GM20000 (cell line): ENCODE measurements around the gene SGK1.
"Not testable (repeated sequence)": the region's sequence is repeated elsewhere in the genome, so short reads cannot be mapped to it uniquely, and the experiment has no call there.

ENCODE experiments used
- DNase-seq: peaks from one replicate; pipeline ENCODE4 v3.0.0; 2012; ENCODE audit warnings: low spot score
- TF ChIP-seq, protein P1 (sequence below): IDR thresholded peaks from 2 replicates; pipeline ENCODE4 v1.5.1; 2012; ENCODE audit warnings: mild to moderate bottlenecking, control low read depth; ENCODE audit errors: extremely low read depth, missing control alignments

Gene SGK1

DNA sequence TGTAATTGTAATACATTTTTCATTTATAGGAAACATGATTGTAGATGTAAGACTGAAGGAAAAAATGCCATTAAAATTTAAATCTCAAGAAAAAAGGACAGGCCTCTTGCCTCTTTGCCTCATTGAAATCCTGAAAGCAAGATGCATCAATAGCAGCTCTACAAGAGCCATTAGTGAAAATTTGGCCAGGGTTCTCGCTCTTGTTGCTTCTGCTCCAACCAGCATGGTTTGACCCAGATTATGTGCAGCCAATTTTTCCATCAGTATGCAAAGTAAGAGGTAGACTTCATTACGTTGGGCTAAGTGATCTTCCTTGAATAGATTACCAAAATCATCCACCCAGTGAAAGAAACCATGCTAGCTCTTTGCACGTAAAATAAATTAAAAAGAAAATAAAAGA lies 106.6 kb downstream of the SGK1 start:
- no peak for DNase-seq
- TF ChIP-seq, protein P1, sequence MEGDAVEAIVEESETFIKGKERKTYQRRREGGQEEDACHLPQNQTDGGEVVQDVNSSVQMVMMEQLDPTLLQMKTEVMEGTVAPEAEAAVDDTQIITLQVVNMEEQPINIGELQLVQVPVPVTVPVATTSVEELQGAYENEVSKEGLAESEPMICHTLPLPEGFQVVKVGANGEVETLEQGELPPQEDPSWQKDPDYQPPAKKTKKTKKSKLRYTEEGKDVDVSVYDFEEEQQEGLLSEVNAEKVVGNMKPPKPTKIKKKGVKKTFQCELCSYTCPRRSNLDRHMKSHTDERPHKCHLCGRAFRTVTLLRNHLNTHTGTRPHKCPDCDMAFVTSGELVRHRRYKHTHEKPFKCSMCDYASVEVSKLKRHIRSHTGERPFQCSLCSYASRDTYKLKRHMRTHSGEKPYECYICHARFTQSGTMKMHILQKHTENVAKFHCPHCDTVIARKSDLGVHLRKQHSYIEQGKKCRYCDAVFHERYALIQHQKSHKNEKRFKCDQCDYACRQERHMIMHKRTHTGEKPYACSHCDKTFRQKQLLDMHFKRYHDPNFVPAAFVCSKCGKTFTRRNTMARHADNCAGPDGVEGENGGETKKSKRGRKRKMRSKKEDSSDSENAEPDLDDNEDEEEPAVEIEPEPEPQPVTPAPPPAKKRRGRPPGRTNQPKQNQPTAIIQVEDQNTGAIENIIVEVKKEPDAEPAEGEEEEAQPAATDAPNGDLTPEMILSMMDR = no peak

DNA sequence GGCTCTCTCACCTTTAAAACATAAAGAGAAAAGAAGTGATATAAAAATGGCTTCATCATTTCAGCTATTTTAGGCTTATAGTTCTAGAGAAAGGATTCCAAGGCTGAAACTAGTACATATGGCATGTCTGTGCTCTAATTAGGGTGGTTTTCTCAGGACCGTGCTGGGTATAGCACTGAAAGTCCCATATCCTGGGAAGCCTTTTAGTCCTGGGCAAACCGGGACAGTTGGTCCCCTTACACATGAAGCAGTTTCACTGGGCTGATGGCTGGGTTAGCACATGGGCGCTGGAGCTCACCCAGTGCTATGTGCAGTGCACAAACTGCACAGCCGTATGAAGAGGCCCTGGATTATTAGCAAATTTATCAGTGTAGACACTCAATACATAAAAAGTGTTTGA lies 110.5 kb downstream of the SGK1 start:
- no peak for DNase-seq
- TF ChIP-seq, protein P1 = no peak

DNA sequence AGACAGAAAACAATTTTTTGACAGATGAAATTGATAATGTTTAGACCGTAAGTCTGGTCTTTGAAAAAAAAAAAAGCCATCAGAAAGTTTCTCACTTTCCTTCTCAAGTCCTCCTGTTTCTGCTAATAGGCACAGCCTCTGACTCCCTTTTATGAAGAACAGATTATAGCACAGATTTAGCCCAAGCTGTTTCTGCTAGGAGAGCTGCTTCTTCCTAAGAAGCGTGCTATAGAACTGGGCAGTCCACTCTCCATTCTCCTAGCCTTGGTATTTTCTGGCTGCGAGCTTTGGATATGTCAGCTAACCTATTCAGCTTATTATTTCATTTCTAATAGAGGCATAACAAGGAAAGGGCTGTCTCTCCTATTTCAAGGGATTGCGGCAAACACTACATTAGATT lies 112.5 kb downstream of the SGK1 start:
- DNase-seq = no peak
- TF ChIP-seq, protein P1 = no peak

DNA sequence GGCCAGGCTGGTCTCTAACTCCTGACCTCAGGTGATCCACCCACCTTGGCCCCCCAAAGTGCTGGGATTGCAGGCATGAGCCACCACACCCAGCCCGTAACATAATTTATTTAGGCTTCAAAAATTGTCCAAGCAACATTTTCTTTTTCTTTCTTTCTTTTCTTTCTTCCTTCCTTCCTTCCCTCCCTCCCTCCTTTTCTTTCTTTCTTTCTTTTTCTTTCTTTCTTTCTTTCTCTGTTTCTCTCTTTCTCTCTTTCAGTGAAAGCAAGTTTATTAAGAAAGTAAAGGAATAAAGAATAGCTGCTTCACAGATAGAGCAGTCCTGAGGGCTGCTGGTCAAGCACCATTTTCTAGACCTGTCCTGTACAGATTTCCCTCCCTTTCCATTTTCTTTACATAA lies 113.2 kb downstream of the SGK1 start:
- DNase-seq = not testable (repeated sequence)

DNA sequence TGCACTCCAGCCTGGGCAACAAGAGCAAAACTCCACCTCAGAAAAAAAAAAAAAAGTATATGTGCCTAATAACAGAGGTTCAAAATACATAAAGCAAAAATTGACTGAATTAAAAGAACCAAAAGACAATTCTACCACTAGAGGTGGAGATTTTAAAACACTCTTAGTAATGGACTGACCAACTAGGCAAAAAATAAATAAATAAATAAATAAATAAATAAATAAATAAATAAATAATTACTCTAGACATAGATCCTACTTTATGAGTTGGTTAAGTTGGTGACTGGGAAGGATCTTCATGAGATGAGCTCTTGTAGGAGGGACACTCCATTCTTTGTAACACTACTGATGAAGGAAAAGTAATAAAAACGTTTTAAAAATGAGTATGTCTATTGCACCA lies 113.9 kb downstream of the SGK1 start:
- TF ChIP-seq, protein P1 = no peak
- no peak for DNase-seq

DNA sequence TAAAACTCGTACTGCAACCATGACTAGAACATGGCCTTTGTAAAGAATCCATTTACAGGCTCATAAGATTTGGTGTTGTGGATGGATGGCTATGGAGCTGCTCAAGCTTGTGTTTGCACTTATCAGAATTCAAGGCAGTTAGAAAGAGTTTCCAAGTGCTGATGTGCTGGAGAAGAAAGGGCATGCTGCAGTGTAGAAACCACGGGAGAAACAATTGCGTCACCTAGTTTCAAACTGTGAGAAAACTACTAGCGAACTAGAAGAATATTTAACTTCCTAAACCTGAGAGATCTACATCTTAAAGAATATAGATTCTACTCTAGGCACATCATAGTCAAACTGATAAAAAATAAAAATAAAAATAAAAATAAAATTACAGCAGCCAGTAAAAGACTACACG lies 116.2 kb downstream of the SGK1 start:
- no peak for DNase-seq
- TF ChIP-seq, protein P1 = no peak

DNA sequence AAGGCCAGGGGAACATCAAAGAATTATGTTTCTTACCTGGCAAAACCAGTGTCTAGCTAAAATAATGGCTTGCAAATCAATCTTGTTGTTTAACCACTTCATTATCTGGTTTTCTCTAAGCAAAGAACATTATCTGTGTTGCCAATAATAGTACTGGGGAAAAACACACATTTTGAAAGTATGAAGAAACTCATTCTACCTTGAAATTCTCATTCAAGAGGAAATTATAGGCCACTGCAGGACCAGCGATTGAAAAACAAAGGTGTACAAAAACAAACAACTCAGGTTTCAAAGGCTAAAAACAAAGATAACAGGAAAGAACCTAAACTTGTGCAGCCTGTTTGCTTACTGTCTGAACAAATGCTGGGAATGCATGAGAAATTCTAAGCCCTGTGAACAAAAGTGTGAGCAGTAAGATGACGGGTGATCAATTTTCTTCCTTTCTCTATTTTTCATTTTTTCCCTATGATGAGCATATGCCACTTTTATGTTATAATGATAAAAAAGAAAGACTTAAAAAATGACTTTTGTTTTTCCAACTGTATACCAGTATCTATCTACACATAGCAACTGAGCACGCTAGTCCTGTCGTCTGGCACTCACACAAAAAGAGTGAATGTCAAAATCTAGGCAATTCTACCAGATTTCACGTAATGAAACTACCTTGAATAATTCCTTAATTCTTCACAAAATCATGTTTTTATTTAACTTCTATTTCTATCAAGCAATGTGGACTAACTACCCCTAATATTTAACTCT lies 117.9 kb downstream of the SGK1 start:
- TF ChIP-seq, protein P1 = no peak
- DNase-seq = peak; percentile 34

DNA sequence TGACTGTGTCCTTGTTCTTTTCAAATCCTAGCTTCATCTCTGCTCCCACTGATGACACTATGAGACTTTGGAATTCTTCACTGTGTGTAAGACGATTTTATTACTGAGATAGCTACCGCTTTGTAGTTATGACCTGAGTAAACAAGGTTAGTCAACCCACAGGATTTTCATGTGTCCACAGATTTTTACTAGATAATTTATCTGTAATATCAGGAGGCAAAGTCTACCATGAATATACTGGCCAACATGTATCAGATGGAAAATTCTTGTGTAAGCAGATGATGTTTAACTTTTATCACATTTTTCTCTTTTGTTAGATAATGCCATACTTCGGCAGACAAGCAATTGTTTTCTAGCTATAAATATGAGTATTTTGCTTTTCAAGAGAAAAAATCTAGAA lies 119.8 kb downstream of the SGK1 start:
- DNase-seq = no peak
- TF ChIP-seq, protein P1 = no peak

DNA sequence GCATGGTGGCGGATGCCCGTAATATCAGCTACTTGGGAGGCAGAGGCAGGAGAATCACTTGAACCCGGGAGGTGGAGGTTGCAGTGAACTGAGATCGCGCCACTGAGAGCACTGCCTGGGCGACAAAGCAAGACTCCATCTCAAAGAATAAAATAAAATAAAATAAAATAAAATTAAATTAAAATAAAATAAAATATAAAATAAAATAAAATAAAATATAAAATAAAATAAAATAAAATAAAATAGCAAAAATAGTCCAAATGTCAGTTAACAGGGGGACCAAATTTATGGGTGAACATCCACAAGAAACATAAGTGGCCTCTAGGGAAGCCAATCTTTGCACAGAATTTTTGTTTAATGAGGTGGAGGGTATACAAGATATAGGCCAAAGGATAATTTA lies 120.2 kb downstream of the SGK1 start:
- not testable (repeated sequence) for DNase-seq
